ENCODE measurements around the gene MRAS. TPM values are rescaled to one million over a fixed set of nuclear protein-coding genes. Genes with fewer than 3 reads are reported as not detected.

The MRAS gene
- polyA plus RNA-seq, 1 donor from 2014 or later = 52.8 TPM

DNA sequence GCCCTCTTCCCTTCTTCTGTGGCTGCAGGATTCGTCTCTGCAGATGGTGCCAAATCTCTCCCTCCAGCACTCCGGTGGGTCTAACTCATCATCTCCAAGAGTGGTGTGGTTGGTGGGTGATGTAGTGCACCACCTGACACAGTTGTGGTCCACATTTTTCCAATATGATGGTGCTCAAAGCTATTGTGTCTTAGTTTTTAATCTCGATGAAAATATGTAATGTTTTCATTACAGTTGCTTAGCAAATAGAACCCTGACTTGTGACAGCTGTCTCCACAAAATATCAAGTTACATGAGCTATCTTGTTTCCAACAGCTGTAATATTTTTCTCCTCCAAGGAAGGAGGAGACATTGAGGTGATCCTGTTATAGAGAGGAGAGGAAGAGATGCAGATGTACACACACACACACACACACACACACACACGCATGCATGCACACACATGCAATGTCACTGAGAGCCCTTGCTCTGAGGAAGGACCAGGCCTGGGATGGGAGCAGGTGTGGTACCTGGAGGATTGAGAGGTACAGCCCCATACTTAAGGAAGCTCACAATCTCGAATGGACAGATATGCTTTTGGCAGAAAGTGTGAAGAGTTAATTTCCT is 70.3 kb downstream of the MRAS start:
- Histone ChIP-seq H3K9me2 (ENCODE audit: insufficient read depth, low read length) (no peaks in the 10 kb centered on the region), H3K36me3 (ENCODE audit: insufficient read depth, low read length) (no peaks in the 10 kb centered on the region), H3K79me2 (replicated peaks; ENCODE audit: insufficient read depth, low read length) (no peaks in the 10 kb centered on the region), H3K27ac (ENCODE audit: low read length) (no peak overlapping the region), H3F3A (ENCODE audit: insufficient read depth, low read length, poor library complexity, severe bottlenecking) (no peaks in the 10 kb centered on the region), H2AFZ (ENCODE audit: low read depth, low read length) (no peak overlapping the region), H3K4me3 (ENCODE audit: low read length) (no peak overlapping the region), H3K9ac (ENCODE audit: low read length) (no peak overlapping the region), H3K27me3 (ENCODE audit: insufficient read depth, low read depth, low read length) (no peaks in the 10 kb centered on the region), H3K4me2 (ENCODE audit: low read length) (no peak overlapping the region), H3K9me3 (ENCODE audit: low read length) (no peaks in the 10 kb centered on the region), H4K20me1 (ENCODE audit: insufficient read depth) (no peaks in the 10 kb centered on the region)
- TF ChIP-seq, protein P1, sequence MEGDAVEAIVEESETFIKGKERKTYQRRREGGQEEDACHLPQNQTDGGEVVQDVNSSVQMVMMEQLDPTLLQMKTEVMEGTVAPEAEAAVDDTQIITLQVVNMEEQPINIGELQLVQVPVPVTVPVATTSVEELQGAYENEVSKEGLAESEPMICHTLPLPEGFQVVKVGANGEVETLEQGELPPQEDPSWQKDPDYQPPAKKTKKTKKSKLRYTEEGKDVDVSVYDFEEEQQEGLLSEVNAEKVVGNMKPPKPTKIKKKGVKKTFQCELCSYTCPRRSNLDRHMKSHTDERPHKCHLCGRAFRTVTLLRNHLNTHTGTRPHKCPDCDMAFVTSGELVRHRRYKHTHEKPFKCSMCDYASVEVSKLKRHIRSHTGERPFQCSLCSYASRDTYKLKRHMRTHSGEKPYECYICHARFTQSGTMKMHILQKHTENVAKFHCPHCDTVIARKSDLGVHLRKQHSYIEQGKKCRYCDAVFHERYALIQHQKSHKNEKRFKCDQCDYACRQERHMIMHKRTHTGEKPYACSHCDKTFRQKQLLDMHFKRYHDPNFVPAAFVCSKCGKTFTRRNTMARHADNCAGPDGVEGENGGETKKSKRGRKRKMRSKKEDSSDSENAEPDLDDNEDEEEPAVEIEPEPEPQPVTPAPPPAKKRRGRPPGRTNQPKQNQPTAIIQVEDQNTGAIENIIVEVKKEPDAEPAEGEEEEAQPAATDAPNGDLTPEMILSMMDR (IDR thresholded peaks at IDR 0.05; ENCODE audit: poor library complexity, severe bottlenecking) = no peak
- no peak for TF ChIP-seq TAF1 (IDR thresholded peaks at IDR 0.05; ENCODE audit: low read depth)
- no peak for TF ChIP-seq POLR2AphosphoS5 (IDR thresholded peaks at IDR 0.05)
- no peak for TF ChIP-seq EP300 (conservative IDR thresholded peaks at IDR 0.05; ENCODE audit: poor library complexity, severe bottlenecking)
- TF ChIP-seq SMC3 (conservative IDR thresholded peaks at IDR 0.05; ENCODE audit: poor library complexity) = no peak
- TF ChIP-seq EZH2 (IDR thresholded peaks at IDR 0.05; ENCODE audit: borderline replicate concordance, insufficient read depth, low read length, poor library complexity, severe bottlenecking) = no peak
- TF ChIP-seq MXI1 (conservative IDR thresholded peaks at IDR 0.05; ENCODE audit: poor library complexity, severe bottlenecking) = no peak
- no peak for TF ChIP-seq REST (IDR thresholded peaks at IDR 0.05; ENCODE audit: borderline replicate concordance)
- TF ChIP-seq RAD21 (conservative IDR thresholded peaks at IDR 0.05) = no peak

GRCh38 chr3:138423316-138423715 is 74.9 kb downstream of the MRAS start:
- no peak overlapping the region for H3K9ac ChIP-seq (ENCODE audit: low read length)
- H3K27ac ChIP-seq (ENCODE audit: low read length) = no peak overlapping the region
- H3K9me3 ChIP-seq (ENCODE audit: low read length) = no peaks in the 10 kb centered on the region
- no peaks in the 10 kb centered on the region for H3F3A ChIP-seq (ENCODE audit: insufficient read depth, low read length, poor library complexity, severe bottlenecking)
- no peaks in the 10 kb centered on the region for H4K20me1 ChIP-seq (ENCODE audit: insufficient read depth)
- no peak overlapping the region for H3K4me3 ChIP-seq (ENCODE audit: low read length)
- H3K79me2 ChIP-seq (replicated peaks; ENCODE audit: insufficient read depth, low read length) = no peaks in the 10 kb centered on the region
- TF ChIP-seq, protein P1 (IDR thresholded peaks at IDR 0.05; ENCODE audit: poor library complexity, severe bottlenecking) = no peak
- TF ChIP-seq EP300 (conservative IDR thresholded peaks at IDR 0.05; ENCODE audit: poor library complexity, severe bottlenecking) (no peak), EZH2 (IDR thresholded peaks at IDR 0.05; ENCODE audit: borderline replicate concordance, insufficient read depth, low read length, poor library complexity, severe bottlenecking) (no peak), TAF1 (IDR thresholded peaks at IDR 0.05; ENCODE audit: low read depth) (no peak), RAD21 (conservative IDR thresholded peaks at IDR 0.05) (no peak), POLR2AphosphoS5 (IDR thresholded peaks at IDR 0.05) (no peak), REST (IDR thresholded peaks at IDR 0.05; ENCODE audit: borderline replicate concordance) (no peak), MXI1 (conservative IDR thresholded peaks at IDR 0.05; ENCODE audit: poor library complexity, severe bottlenecking) (no peak), SMC3 (conservative IDR thresholded peaks at IDR 0.05; ENCODE audit: poor library complexity) (no peak)
- no peak overlapping the region for H2AFZ ChIP-seq (ENCODE audit: low read depth, low read length)
- H3K9me2 ChIP-seq (ENCODE audit: insufficient read depth, low read length) = no peaks in the 10 kb centered on the region
- H3K4me2 ChIP-seq (ENCODE audit: low read length) = no peak overlapping the region
- no peaks in the 10 kb centered on the region for H3K36me3 ChIP-seq (ENCODE audit: insufficient read depth, low read length)
- no peaks in the 10 kb centered on the region for H3K27me3 ChIP-seq (ENCODE audit: insufficient read depth, low read depth, low read length)
